H9 (cell line): ENCODE measurements around the gene TMIE. TPM values are rescaled to one million over a fixed set of nuclear protein-coding genes. Genes with fewer than 3 reads are reported as not detected.

Experiments
- DNase-seq: peaks from one replicate; pipeline ENCODE4 v3.0.0-alpha.2; 2017
- H2AFZ ChIP-seq: one replicate; pipeline ENCODE4 v1.6.1; 2013; ENCODE audit warnings: mild to moderate bottlenecking, low read length, control low read depth, moderate library complexity
- H2AK5ac ChIP-seq: 2 replicates; pipeline ENCODE4 v1.6.1; 2013; ENCODE audit warnings: low read length, control low read depth, mixed read lengths; ENCODE audit not compliant: insufficient read length
- H2BK120ac ChIP-seq: one replicate; pipeline ENCODE4 v1.6.1; 2013; ENCODE audit warnings: low read depth, mild to moderate bottlenecking, low read length, control low read depth, inconsistent platforms; ENCODE audit not compliant: poor library complexity, severe bottlenecking
- H2BK12ac ChIP-seq: 2 replicates; pipeline ENCODE4 v1.6.1; 2013; ENCODE audit warnings: low read length, control low read depth, mixed read lengths, low read depth; ENCODE audit not compliant: insufficient read length
- H2BK15ac ChIP-seq: 2 replicates; pipeline ENCODE4 v1.6.1; 2013; ENCODE audit warnings: low read depth, low read length, control low read depth
- H2BK20ac ChIP-seq: one replicate; pipeline ENCODE4 v1.6.1; 2013; ENCODE audit warnings: low read depth, mild to moderate bottlenecking, low read length, control low read depth, inconsistent platforms; ENCODE audit not compliant: poor library complexity, severe bottlenecking
- H2BK5ac ChIP-seq: 2 replicates; pipeline ENCODE4 v1.6.1; 2013; ENCODE audit warnings: low read length, control low read depth, mixed read lengths; ENCODE audit not compliant: insufficient read length
- H3K14ac ChIP-seq: 2 replicates; pipeline ENCODE4 v1.6.1; 2013; ENCODE audit warnings: low read length, control low read depth; ENCODE audit not compliant: insufficient read depth
- H3K18ac ChIP-seq: 2 replicates; pipeline ENCODE4 v1.6.1; 2013; ENCODE audit warnings: low read depth, mild to moderate bottlenecking, mixed read lengths, low read length, control low read depth; ENCODE audit not compliant: insufficient read length
- H3K23ac ChIP-seq: 2 replicates; pipeline ENCODE4 v1.6.1; 2013; ENCODE audit warnings: low read length, control low read depth, mixed read lengths, low read depth; ENCODE audit not compliant: insufficient read length
- H3K23me2 ChIP-seq: 2 replicates; pipeline ENCODE4 v1.6.1; 2013; ENCODE audit warnings: low read depth, mild to moderate bottlenecking, mixed read lengths, low read length, control low read depth; ENCODE audit not compliant: insufficient read length, poor library complexity, severe bottlenecking
- H3K27ac ChIP-seq: 2 replicates; pipeline ENCODE4 v1.5.1; 2013; ENCODE audit warnings: low read length, control low read depth, mixed read lengths, low read depth; ENCODE audit not compliant: insufficient read length
- H3K27me3 ChIP-seq: 2 replicates; pipeline ENCODE4 v1.6.1; 2013; ENCODE audit warnings: low read length, control low read depth, inconsistent platforms; ENCODE audit not compliant: insufficient read depth
- H3K4ac ChIP-seq: 2 replicates; pipeline ENCODE4 v1.6.1; 2013; ENCODE audit warnings: low read depth, mild to moderate bottlenecking, control low read depth, inconsistent platforms, low read length, moderate library complexity
- H3K4me1 ChIP-seq: 2 replicates; pipeline ENCODE4 v1.6.1; 2013; ENCODE audit warnings: low read length, control low read depth, inconsistent platforms; ENCODE audit not compliant: insufficient read depth
- H3K4me2 ChIP-seq: 2 replicates; pipeline ENCODE4 v1.6.1; 2013; ENCODE audit warnings: low read length, control low read depth, mixed read lengths; ENCODE audit not compliant: insufficient read length, insufficient read depth
- H3K56ac ChIP-seq: 2 replicates; pipeline ENCODE4 v1.6.1; 2013; ENCODE audit warnings: low read depth, mild to moderate bottlenecking, mixed read lengths, low read length, control low read depth; ENCODE audit not compliant: insufficient read length
- H3K79me1 ChIP-seq: 2 replicates; pipeline ENCODE4 v1.6.1; 2013; ENCODE audit warnings: low read depth, mild to moderate bottlenecking, moderate library complexity, low read length, control low read depth, inconsistent platforms; ENCODE audit not compliant: insufficient read depth, poor library complexity, severe bottlenecking
- H3K79me2 ChIP-seq: 2 replicates; pipeline ENCODE4 v1.6.1; 2013; ENCODE audit warnings: low read length, control low read depth, inconsistent platforms; ENCODE audit not compliant: insufficient read depth
- H3K9ac ChIP-seq: 2 replicates; pipeline ENCODE4 v1.6.1; 2013; ENCODE audit warnings: low read length, control low read depth, mixed read lengths; ENCODE audit not compliant: insufficient read length; ENCODE audit errors: extremely low read depth
- H3K9me3 ChIP-seq: one replicate; pipeline ENCODE4 v1.6.1; 2013; ENCODE audit warnings: low read depth, low read length, inconsistent platforms; ENCODE audit not compliant: control insufficient read depth
- H3T11ph ChIP-seq: one replicate; pipeline ENCODE4 v1.6.1; 2013; ENCODE audit warnings: mild to moderate bottlenecking, low read length, control low read depth, inconsistent platforms
- H4K20me1 ChIP-seq: one replicate; pipeline ENCODE4 v1.6.1; 2013; ENCODE audit not compliant: control insufficient read depth, insufficient read length, insufficient read depth
- H4K5ac ChIP-seq: 2 replicates; pipeline ENCODE4 v1.6.1; 2013; ENCODE audit warnings: low read depth, mild to moderate bottlenecking, mixed read lengths, low read length, control low read depth; ENCODE audit not compliant: insufficient read length
- H4K8ac ChIP-seq: replicated peaks from 2 replicates; pipeline ENCODE4 v1.6.1; 2013; ENCODE audit warnings: low read length, control low read depth, mixed read lengths, low read depth; ENCODE audit not compliant: insufficient read length
- H4K91ac ChIP-seq: 2 replicates; pipeline ENCODE4 v1.6.1; 2013; ENCODE audit warnings: low read depth, mild to moderate bottlenecking, moderate library complexity, mixed read lengths, low read length, control low read depth; ENCODE audit not compliant: insufficient read length
- H3K27ac Mint-ChIP-seq, 3 experiments: 2 replicates in 2 of 3; 3 replicates in 1 of 3; pipeline ENCODE4 v1.8.0; 2020 to 2021; ENCODE audit warnings: mixed read lengths in 3 of 3, mild to moderate bottlenecking in 1 of 3, moderate library complexity in 1 of 3
- H3K27me3 Mint-ChIP-seq: 2 replicates; pipeline ENCODE4 v1.8.0; 2021; ENCODE audit warnings: low read depth, mild to moderate bottlenecking, moderate library complexity, mixed read lengths
- H3K36me3 Mint-ChIP-seq, 3 experiments: 2 replicates in 2 of 3; 3 replicates in 1 of 3; pipeline ENCODE4 v1.8.0; 2020 to 2021; ENCODE audit warnings: low read depth in 3 of 3, mixed read lengths in 3 of 3; ENCODE audit not compliant: insufficient read depth in 1 of 3
- H3K4me1 Mint-ChIP-seq, 2 experiments: 2 replicates each; pipeline ENCODE4 v1.8.0; 2020; ENCODE audit warnings: mixed read lengths in 2 of 2
- H3K4me3 Mint-ChIP-seq, 2 experiments: 2 replicates in 1 of 2; 3 replicates in 1 of 2; pipeline ENCODE4 v1.8.0; 2020 to 2021; ENCODE audit warnings: mild to moderate bottlenecking in 2 of 2, mixed read lengths in 2 of 2, moderate library complexity in 1 of 2
- H3K9me3 Mint-ChIP-seq, 2 experiments: 2 replicates in 1 of 2; 3 replicates in 1 of 2; pipeline ENCODE4 v1.8.0; 2020; ENCODE audit warnings: mild to moderate bottlenecking in 2 of 2, mixed read lengths in 2 of 2, moderate library complexity in 1 of 2
- WGBS: extraction: QIAGEN DNeasy Blood & Tissue Kit; methylation state at CpG from one replicate; pipeline ENCODE4 v1.1.7; 2013; ENCODE audit warnings: missing lambda C conversion rate, low lambda C conversion rate, mixed read lengths; ENCODE audit not compliant: insufficient read length; ENCODE audit errors: extremely low coverage; 5-methylcytosine and 5-hydroxymethylcytosine counted together
- total RNA-seq: library from RNA; stranded (reverse); gene quantifications from 2 replicates; pipeline ENCODE4 v1.2.1, GENCODE V29; 2021
- TF ChIP-seq, protein P1 (sequence below): fragments of 200-600 bp; sonication (generic); conservative IDR thresholded peaks from 3 replicates; pipeline ENCODE4 v1.8.0; 2021; ENCODE audit warnings: antibody characterized with exemption, mild to moderate bottlenecking

TMIE gene
- total RNA-seq, 1 experiment from 2014 or later = 0.63 TPM

DNA sequence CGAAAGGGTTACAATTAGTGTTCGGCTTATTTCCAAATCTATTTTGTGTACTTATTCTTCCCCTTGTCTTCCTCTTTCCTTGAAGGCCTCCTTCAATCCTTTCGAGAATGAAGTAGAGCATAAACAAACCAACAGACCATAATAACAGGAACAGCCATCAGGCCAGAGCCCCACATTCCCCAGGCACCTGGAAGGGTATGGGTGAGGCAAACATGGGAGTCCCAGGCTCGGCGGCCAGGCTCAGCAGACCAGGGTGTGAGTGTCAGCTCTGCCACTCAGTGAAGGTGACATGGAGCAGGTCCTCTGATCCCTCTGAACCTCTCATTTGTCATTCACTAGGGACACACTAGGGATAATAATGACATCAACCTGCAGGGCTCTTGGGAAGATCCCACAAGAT, 21.5 kb upstream of the TMIE start:
- H3K36me3 Mint-ChIP-seq = no peaks in the 10 kb centered on the region; a peak in 3 of 7 replicates
- no peak overlapping the region for H3T11ph ChIP-seq
- H4K5ac ChIP-seq = no peak overlapping the region
- H2BK120ac ChIP-seq = no peak overlapping the region
- no peak overlapping the region for H2AK5ac ChIP-seq
- H3K56ac ChIP-seq = no peak overlapping the region
- H3K9me3 Mint-ChIP-seq = no peaks in the 10 kb centered on the region
- no peak overlapping the region for H3K27ac ChIP-seq
- no peak overlapping the region; the same call in 1 of the 2 replicates for H3K14ac ChIP-seq
- H3K18ac ChIP-seq = no peak overlapping the region
- H4K91ac ChIP-seq = no peak overlapping the region
- WGBS = no CpG with 5 or more reads among the region's 5 CpGs
- H2BK12ac ChIP-seq = no peak overlapping the region
- H3K4me1 ChIP-seq = no peaks in the 10 kb centered on the region
- H3K4me3 Mint-ChIP-seq = no peak overlapping the region
- H3K27ac Mint-ChIP-seq = no peak overlapping the region
- H3K79me1 ChIP-seq = no peaks in the 10 kb centered on the region
- no peak overlapping the region for H2BK20ac ChIP-seq
- TF ChIP-seq, protein P1, sequence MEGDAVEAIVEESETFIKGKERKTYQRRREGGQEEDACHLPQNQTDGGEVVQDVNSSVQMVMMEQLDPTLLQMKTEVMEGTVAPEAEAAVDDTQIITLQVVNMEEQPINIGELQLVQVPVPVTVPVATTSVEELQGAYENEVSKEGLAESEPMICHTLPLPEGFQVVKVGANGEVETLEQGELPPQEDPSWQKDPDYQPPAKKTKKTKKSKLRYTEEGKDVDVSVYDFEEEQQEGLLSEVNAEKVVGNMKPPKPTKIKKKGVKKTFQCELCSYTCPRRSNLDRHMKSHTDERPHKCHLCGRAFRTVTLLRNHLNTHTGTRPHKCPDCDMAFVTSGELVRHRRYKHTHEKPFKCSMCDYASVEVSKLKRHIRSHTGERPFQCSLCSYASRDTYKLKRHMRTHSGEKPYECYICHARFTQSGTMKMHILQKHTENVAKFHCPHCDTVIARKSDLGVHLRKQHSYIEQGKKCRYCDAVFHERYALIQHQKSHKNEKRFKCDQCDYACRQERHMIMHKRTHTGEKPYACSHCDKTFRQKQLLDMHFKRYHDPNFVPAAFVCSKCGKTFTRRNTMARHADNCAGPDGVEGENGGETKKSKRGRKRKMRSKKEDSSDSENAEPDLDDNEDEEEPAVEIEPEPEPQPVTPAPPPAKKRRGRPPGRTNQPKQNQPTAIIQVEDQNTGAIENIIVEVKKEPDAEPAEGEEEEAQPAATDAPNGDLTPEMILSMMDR = no peak
- no peaks in the 10 kb centered on the region for H3K79me2 ChIP-seq
- H3K4me1 Mint-ChIP-seq = peaks cover 3 to 18% of the 10 kb centered on the region in 2 experiments
- H2BK15ac ChIP-seq = no peak overlapping the region
- no peaks in the 10 kb centered on the region for H3K9me3 ChIP-seq
- no peak overlapping the region for H3K4ac ChIP-seq
- H2AFZ ChIP-seq = no peak overlapping the region
- no peaks in the 10 kb centered on the region for H3K27me3 ChIP-seq
- no peak overlapping the region for H4K8ac ChIP-seq
- H3K23me2 ChIP-seq = no peaks in the 10 kb centered on the region
- no peaks in the 10 kb centered on the region for H4K20me1 ChIP-seq
- no peak overlapping the region for H2BK5ac ChIP-seq
- H3K9ac ChIP-seq = no peak overlapping the region
- H3K4me2 ChIP-seq = no peak overlapping the region
- no peak for DNase-seq
- H3K27me3 Mint-ChIP-seq = no peaks in the 10 kb centered on the region
- H3K23ac ChIP-seq = no peak overlapping the region
